ENCODE data around the gene MVK. TPM values are rescaled to one million over a fixed set of nuclear protein-coding genes. Genes with fewer than 3 reads are reported as not detected.
A peak's percentile ranks its signal among the peaks of the same experiment; 100 is the strongest.

The MVK gene
- 12.0 and 21.0 TPM in 2 replicates for total RNA-seq

DNA sequence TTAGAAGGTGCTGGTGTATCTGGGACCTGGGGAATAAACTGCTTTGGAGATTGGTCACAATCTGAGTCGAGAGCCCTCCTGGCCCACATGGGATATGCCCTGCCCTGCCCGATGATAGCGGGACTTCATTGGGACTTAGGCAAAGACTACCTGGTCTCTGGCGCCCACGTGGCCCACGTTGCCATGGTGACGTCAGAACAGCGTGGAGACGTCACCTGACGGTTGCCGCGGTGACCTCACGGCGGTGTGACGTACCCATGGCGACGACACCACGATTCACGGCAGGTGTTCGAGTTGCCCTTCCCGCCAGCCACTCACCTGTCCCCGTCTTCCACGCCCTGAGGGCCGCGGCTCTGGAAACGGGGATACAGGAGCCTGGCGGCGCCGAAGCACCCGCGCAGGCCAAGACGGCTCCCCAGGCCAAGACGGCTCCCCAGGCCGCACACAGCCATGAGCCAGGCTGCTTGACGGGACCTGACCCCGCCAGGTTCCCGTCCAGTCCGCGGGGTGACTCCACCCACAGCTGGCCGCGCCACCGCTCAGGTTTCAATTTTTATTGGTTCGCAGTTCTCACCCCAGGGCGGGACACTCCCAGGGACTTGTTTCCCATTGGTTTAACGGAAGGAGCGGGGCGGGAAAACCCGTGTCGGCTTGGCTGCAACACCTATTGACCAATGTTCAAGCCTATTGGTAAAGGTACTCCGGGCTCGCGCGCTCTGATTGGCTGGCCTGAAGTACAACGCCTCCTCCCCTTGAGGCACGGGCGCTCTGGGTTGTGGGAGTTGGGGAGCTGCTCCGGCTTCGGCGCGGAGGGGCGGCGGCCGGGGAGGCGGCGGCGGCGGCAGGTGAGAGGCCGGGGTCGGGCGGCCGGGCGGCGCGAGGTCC is at the start of gene MVK, which contains the start of gene MMAB:
MVK (plus strand) TSS at position 766 of the 885 bp plus-strand sequence. CDS start 1,029 bp downstream, outside the sequence.
MMAB (minus strand) TSS at position 476 of the 885 bp plus-strand sequence; CDS start at position 452, 24 bp downstream.
- DNase-seq (ENCODE audit: extremely low read depth, low read depth, low spot score), result peak; percentile 94

DNA sequence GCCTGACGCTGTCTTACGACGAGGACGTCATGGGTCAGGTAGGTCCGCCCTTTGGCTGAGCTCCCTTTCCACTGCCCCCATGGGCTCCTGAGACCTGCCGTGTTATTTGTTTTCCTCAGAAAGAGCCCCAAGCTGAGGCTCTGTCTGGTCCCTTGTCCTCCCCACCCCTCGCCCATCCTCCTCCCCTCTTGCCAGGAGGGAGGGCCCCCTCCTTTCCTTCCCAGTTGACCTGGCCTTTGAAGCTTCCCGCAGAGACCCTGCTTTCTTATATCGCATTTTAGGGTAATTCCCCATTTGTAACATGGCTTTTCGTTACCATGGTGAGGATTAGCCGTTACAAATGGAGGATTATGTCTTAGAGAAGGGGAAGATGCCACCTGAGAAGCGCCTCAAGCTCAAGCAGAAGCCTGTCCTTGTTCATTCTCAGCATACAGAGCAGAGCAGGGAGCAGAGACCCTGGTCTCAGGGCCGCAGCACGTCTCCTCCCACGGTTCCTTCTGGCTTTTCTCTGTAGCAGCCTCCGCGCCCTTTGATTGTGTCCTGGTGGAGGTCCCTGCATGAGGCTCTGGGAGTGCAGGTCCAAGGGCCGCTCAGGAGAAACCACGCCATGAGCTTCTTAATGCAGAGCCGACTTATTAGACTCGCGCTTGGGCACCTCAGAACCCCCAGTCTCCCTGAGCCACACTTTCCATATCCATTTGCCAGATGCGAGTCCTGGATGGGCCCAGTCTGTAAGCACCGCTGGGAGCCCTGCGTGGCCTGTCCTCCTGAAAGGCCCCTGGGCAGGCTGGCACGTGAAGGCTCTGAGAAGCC is 48.9 kb upstream of the MVK start:
- DNase-seq (ENCODE audit: extremely low read depth, low read depth, low spot score), result no peak

DNA sequence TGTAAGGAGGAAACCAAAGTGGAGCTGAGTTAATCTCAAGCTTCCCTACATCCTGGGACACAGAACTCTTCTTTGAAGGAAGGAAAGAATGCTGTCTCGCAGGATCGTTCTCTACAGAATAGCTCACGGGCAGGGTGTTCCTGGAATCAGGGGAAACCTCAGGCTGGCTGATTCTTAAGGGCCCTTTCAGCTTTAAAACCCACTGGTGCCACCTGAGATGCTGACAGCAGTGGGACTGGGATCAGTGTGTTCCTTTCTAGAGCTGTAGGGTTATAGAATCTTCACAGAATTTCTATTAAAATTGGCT is 48.4 kb upstream of the MVK start:
- DNase-seq (ENCODE audit: extremely low read depth, low read depth, low spot score), result no peak

DNA sequence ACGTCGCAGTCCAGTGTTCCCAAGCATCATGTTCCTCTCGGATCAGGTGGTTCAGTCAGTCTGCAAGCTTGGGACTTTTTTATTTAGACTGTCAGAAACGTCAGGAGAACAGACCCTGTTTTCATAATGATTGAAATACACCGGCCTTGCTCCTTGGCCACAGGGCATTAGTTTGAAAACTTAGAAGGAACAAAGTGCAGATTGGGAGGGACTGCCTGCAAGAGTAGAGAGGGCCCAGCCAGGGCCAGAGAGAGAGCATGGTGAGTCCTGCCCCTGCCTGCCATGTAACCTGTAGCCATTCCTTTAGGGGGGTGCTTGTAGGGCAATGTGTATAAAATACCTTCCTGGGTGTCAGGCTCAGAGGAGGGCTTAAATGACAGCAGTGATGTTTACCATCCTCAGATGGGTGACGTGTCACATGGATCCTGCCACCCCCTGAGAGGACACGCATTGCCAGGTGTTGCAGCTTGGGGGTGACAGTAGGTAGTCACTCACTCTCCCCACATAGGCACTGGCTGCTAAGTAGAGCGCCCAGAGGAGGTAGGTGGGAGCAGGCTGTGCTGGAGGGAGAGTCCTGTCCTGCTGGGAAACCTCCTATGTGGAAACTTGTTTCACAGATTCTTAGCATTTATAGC is 46.0 kb upstream of the MVK start:
- DNase-seq (ENCODE audit: extremely low read depth, low read depth, low spot score), result no peak

DNA sequence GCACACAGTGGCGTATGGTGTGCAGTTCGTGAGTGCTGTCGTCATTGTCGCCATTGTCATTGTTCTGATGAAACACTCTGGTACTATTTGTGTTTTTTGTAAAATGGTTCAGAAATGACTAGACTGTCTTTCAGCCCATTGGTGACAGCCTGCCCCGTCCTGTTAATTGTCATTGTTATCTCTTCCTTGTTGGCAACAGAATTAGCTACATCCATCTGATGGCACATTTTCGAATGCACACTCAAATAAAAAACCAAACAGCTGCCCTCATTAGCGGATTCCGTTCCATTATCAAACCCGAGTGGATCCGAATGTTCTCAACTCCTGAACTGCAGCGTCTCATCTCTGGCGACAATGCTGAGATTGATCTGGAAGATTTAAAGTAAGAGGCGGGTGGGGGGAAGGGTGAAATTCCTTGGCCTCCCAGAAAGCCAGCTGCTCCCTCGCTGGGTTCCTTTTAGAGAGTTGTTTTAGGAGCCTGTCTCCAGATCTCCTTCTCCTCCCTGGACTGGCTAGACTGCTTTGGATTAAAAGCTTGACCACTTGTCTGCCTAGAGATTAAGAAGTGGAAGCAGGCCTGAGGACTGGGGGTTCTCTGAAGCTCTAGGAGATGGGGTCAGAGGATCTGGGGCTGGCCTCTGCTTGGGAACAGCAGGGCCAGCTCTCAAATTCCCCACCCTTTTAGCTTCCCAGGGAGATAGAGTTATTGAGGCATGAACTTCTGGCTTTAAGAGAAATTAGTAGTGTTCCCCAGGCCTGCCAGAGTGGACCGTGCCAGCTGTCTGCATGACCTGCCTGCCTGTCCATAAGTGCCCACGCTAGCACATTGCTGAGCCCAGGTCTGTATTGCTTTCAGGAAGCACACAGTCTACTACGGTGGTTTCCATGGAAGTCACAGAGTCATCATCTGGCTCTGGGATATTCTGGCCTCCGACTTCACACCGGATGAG is 43.6 kb upstream of the MVK start:
- DNase-seq (ENCODE audit: extremely low read depth, low read depth, low spot score), result no peak

DNA sequence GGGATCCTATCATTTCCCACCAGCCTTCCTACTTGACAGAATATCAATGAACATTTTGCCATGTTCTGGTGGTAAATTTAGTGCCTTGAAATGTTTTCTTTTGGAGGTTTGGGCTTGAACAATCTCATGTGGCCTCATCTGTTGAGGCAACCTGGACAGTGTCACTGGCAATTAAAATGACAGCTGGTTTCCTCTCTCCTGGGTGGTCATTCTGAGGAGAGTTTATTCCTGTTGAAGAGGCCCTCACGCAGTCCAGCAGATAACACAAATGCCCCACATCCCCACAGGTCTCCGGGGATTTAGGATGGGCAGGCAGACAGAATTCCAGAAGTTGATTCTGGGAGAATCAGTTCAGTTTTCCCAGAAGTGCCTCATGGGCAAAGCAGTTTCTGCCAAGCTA is 42.2 kb upstream of the MVK start:
- DNase-seq (ENCODE audit: extremely low read depth, low read depth, low spot score), result no peak

DNA sequence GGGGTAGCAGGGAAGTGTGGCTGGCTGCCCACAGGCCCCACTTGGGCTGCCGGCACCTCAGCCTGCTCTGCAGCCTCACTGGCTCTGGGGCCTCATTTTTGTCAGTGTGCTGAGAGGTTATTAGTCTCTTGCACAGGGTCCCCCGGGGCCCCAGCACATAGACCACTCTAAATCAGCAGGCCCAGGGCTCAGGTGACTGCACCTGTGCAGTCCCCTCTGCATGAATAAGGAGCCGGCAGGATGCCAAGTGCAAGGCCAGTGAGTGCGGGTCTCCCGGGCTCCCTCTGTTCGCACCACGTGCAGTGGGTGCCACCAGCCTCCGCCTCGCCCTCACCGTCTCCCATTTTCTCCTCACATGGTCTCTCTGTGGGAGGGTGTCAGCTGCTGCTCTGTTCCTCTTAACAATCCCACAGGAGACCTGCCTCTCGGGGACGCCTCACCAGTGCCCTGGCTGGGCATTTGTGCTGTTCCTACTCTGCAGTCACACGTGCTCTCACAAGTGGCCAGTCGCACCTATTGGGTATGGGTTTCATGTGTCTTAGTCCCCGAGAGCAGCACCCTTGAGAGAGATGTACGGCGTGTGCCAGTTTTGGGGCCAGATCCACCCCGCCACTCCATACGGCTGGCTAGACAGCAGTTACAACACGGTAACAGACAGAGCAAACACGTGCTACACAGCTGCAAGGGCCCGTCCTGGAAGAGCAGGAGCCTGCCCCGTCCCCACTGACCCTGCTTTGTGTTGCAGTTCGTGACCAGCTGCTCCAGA is 40.7 kb upstream of the MVK start:
- DNase-seq (ENCODE audit: extremely low read depth, low read depth, low spot score), result no peak

DNA sequence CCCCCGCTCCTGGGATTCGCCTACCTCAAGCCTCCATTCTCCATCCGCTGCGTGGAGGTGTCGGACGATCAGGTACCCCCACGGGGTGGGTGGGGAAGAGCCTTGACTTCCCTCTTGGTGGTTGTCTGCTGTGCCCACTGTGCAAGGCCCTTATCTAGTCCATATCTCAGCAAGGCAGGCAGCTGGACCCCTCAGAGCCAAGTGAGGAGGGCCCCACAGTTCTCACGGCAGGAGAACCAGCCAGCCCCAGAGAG is 40.2 kb upstream of the MVK start:
- DNase-seq (ENCODE audit: extremely low read depth, low read depth, low spot score), result no peak

DNA sequence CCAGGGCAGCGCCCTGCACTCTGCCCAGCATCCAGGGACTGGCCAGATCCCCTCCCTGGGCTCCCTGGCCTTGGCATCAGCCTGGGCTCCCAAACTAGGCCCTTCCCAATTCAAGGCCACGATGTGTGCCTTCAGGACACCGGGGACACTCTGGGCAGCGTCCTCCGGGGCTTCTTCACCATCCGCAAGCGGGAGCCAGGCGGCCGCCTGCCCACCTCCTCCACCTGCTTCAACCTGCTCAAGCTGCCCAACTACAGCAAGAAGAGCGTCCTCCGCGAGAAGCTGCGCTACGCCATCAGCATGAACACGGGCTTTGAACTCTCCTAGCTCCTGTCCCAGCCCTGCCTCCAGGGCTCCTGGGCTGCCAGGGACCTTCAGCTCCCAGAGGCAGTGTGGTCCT is 39.1 kb upstream of the MVK start:
- no peak for DNase-seq (ENCODE audit: extremely low read depth, low read depth, low spot score)

DNA sequence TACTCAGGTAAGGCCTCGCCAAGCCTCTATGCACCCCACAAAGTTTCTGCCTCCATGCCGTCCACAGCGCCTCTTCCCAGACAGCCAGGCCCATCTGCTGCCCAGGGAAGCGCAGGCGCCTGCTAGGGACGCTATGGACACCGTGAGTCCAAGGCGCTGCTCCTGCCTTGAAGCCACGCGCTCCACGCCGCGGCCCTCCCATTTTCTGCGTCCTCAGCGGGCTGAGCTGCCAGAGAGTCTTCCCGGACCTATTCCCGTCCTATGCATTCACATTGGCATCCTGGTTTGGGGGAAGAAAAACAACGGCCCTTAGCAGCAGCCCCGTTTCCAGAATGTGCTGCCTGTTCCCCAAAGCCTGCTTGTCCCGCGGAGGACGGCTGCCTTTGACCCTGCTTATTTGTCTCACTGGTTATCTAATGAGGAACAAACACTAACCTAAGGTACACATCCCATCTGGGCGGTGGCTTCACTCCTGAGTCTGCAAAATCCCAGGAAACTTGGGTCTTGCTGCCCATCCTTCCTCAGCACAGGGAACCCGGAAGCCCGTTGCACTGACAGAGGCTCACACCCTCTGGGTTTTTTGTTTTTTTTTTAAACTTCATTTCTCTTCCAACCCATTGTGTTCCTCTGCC is 38.2 kb upstream of the MVK start:
- no peak for DNase-seq (ENCODE audit: extremely low read depth, low read depth, low spot score)

DNA sequence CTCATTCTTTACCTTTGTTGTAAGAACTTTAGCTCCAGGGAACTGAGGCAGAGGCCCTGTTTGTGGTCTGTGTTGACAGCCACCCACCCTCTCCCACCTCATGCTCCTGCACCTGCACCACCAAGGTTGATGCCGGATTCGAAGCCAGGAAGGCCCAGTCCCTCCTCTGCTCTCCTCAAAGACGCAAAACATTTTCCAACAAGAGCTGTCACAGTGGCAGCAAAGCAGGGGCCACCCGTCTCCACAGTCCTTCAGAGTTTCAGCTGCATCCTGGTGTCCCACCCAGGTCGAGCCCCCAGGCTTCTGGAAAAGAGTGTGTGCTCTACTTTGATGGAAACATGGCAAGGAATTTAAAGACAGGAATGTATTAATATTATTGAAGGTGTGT is 37.7 kb upstream of the MVK start:
- no peak for DNase-seq (ENCODE audit: extremely low read depth, low read depth, low spot score)

DNA sequence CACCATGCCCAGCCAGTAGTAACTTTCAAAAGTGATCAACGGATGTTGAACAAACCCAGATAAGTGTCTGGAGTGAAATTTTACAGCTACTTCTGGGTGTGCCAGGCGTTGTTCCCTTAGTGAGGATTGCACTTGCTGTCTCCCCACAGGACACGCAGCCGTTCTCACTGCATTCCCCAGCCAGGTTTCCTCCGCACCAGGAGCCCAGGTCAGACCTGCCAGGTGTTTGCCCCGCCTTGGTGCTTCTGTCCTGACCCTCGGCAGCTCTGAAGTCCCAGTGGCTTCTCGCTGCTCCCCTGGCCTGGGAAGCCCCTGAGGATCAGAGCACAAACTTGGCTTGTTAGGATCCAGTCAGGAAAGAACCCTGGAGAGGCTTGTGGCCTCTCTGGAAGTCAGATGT is 36.5 kb upstream of the MVK start:
- no peak for DNase-seq (ENCODE audit: extremely low read depth, low read depth, low spot score)

DNA sequence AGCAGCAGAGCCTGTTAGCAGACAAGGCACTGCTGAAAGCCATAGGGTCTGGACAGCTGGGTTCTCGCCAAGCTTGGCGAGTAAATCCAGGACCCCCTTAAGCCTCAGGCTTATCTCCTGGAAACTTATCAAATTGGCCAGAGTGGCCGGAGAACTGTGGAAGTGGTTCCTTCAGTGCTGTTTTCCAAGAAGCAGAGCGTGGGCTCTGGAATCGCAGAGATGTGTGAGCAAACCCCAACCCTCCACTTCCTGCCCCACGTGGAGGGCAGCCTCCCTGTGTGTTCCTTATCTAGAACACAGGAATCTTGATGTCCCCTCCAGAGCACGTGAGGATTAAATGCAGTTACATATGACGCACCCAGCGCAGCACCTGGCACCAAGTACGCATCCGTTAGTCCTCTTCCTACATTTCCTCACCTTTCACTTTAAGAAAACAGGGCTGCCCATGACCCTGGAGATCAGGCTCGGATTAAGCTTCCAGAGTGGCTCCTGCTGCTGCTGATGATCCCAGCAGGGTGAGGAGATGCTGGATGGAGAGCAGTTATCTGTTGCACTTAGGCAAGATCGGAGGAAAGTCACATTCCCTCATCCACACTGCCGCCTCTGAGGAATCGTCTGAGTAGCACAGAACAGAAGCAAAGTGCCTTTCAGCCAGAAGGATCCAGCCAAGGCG is 35.3 kb upstream of the MVK start:
- no peak for DNase-seq (ENCODE audit: extremely low read depth, low read depth, low spot score)

DNA sequence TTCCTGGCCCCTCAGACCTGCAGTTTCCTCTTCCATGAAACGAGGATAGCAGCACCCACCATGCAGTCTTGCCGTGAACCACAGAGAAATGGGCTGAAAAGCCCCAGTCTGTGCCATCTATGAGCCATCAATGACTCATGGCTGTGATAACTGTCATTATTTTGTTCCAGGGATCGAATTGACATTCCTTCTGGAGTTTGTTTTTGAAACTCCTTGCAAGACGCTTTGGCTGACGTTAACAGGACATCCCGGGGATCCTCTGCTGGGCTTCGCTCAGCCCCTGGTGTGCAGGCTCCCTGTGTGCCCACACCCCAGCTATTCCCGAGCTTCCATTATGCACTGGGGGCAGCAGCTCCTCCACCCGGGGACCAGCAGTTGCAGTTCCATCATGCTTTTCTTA is 34.1 kb upstream of the MVK start:
- DNase-seq (ENCODE audit: extremely low read depth, low read depth, low spot score), result no peak

DNA sequence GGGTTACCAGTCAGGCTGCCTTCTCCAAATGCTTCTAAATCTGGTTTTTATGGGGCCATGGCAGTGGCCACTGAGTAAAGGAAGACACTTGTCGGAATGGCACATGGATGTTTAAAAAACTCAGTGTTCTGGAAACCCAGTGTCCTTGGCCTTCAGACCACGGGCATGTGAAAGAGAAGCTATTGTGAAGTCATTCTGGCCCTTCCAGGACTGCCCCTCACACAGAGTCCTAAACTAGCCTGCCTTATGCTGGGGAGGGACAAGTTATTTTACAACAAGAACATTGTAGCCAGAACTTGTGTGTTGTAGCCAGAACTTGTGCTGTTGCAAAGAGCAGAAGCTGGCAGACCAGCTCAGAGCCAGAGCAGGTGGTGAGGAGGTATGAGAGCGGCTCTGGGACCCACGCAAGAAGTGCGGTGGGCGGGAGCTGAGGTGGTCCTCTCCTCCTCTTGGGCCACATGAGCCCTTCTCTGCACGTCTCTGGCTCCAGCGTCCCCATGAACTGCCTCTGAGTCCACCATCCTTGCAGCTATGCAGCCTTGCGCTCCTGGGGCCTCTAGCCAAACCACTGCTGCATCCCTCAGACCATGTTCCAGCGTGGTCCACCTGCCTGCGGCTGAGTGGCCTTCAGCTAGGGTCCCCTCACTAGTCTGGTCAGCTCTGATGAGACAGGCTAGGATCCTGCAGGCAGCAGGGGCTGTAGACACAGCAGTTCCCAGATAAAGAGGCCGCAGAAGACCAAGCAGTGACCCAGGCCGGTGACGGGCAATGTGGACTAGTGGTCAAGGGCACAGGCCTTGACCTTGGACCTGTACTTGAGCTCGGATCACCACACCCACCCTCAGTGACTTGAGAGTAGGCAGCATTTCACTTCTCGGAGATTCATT is 32.8 kb upstream of the MVK start:
- DNase-seq (ENCODE audit: extremely low read depth, low read depth, low spot score), result no peak

DNA sequence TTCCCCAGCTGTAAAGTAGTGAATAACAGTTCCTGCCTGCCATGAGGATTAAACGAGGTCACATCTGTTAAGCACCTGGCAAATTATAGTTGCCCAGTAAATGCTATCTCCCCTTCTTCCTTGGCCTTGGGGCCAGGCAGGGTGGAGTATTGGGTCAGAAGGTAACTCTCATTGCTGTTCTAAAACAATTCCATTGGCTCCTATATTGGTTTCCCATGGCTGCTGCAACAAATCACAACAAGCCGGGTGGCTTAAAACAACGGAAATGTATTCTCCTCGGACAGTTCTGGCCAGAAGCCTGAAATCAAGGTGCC is 32.2 kb upstream of the MVK start:
- no peak for DNase-seq (ENCODE audit: extremely low read depth, low read depth, low spot score)

DNA sequence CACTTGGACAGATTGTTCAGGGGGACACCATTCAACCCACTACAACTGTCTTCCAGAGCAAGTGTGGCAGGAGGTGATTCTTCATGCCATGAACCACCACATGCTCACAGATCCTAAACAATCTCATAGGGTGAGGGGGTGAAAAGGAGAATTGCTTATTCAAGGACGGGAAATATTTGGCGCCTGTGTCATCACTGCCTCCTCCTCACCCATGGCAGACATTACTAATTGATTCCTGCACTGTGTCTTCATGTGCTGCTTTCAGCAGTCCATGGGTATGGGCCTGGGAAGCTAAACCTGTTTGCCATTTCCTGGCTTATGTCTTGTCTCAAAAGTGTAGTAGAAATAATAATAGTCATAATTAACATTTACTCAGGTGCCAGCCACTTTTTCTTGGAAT is 31.6 kb upstream of the MVK start:
- no peak for DNase-seq (ENCODE audit: extremely low read depth, low read depth, low spot score)

DNA sequence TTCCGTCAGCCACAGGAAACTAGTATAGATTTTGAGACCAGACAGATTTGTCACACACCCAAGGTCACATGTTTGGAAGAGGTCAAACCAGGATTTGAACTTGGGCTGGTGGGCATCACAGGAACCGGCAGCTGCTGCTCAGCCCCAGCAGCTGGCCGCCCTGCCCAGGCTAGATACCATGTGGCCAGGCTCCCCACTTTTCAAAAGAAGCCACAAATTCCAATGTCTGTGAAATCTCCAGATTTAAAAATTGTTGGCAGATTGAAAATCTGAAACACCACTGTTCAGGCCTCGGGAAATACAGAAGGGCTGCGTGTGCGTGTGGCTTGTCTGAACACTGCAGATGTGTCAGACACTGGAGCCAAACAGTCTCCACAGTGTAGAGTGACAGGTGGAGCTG is 30.7 kb upstream of the MVK start:
- no peak for DNase-seq (ENCODE audit: extremely low read depth, low read depth, low spot score)

All from glomerular endothelial cell (primary cell).